HCEC 1CT (cell line): Measurements from ENCODE around the gene CLDN2.
"Not testable (repeated sequence)": the region's sequence is repeated elsewhere in the genome, so short reads cannot be mapped to it uniquely, and the experiment has no call there.

Experiments used
- DNase-seq: peaks from one replicate; pipeline ENCODE4 v3.0.0-alpha.2; 2017

Gene CLDN2

GRCh38 chrX:106919932-106920452, at the start of gene CLDN2:
Gene CLDN2 (plus strand): TSS chrX:106920402. CDS start chrX:106928229, 7,827 bp downstream.
- no peak for DNase-seq

GRCh38 chrX:106872796-106873195, 47.4 kb upstream of the CLDN2 start:
- DNase-seq = not testable (repeated sequence)

- DNase-seq = peak; percentile 25
These were observed 46.1 kb upstream of the CLDN2 start for GRCh38 chrX:106874075-106874474.

- peak; percentile 42 for DNase-seq
These were observed 45.1 kb upstream of the CLDN2 start for GRCh38 chrX:106875151-106875550.

- DNase-seq = no peak
These were observed 30.7 kb upstream of the CLDN2 start for GRCh38 chrX:106889468-106889867.

- no peak for DNase-seq
These were observed 28.3 kb upstream of the CLDN2 start for GRCh38 chrX:106891762-106892460.

GRCh38 chrX:106894392-106894909, 25.8 kb upstream of the CLDN2 start:
- DNase-seq = peak; percentile 64

GRCh38 chrX:106894978-106895452, 25.2 kb upstream of the CLDN2 start:
- peak; percentile 73 for DNase-seq

GRCh38 chrX:106897259-106897658, 22.9 kb upstream of the CLDN2 start:
- peak; percentile 59 for DNase-seq

GRCh38 chrX:106898462-106898861, 21.7 kb upstream of the CLDN2 start:
- DNase-seq = peak; percentile 61

GRCh38 chrX:106899276-106899675, 20.9 kb upstream of the CLDN2 start:
- no peak for DNase-seq

GRCh38 chrX:106899841-106900240, 20.4 kb upstream of the CLDN2 start:
- peak; percentile 16 for DNase-seq

GRCh38 chrX:106901341-106901740, 18.9 kb upstream of the CLDN2 start:
- no peak for DNase-seq

- DNase-seq = no peak
These were observed 18.4 kb upstream of the CLDN2 start for GRCh38 chrX:106901781-106902219.

- DNase-seq = no peak
These were observed 17.5 kb upstream of the CLDN2 start for GRCh38 chrX:106902684-106903083.

- no peak for DNase-seq
These were observed 16.8 kb upstream of the CLDN2 start, which contains the start of gene RIPPLY1 for GRCh38 chrX:106903291-106903824. Gene RIPPLY1 (minus strand): TSS chrX:106903341. CDS start chrX:106903287, 54 bp downstream.

GRCh38 chrX:106903856-106904528, 16.2 kb upstream of the CLDN2 start:
- DNase-seq = no peak

GRCh38 chrX:106905064-106905708, 15.0 kb upstream of the CLDN2 start:
- no peak for DNase-seq

GRCh38 chrX:106906361-106906760, 13.8 kb upstream of the CLDN2 start:
- no peak for DNase-seq

- peak; percentile 30 for DNase-seq
These were observed 7.3 kb upstream of the CLDN2 start for GRCh38 chrX:106912864-106913263.

GRCh38 chrX:106917830-106918500, 2.2 kb upstream of the CLDN2 start:
- peak; percentile 56 for DNase-seq

- DNase-seq = no peak
These were observed 1.4 kb downstream of the CLDN2 start for GRCh38 chrX:106921637-106922036.
